BLaER1 (cell line): Measurements from ENCODE around the gene SCFD2.
A peak's percentile ranks its signal among the peaks of the same experiment; 100 is the strongest.
"Not testable (repeated sequence)": the region's sequence is repeated elsewhere in the genome, so short reads cannot be mapped to it uniquely, and the experiment has no call there.

Experiments used
- H3K27ac ChIP-seq: shearing (Covaris generic); formaldehyde crosslinking; 2 replicates; pipeline ENCODE4 v1.8.1; 2022
- H3K27me3 ChIP-seq: shearing (Covaris generic); formaldehyde crosslinking; 2 replicates; pipeline ENCODE4 v1.8.1; 2022
- H3K36me3 ChIP-seq: shearing (Covaris generic); formaldehyde crosslinking; 2 replicates; pipeline ENCODE4 v1.8.1; 2022
- H3K4me1 ChIP-seq: shearing (Covaris generic); formaldehyde crosslinking; 2 replicates; pipeline ENCODE4 v1.8.1; 2022
- H3K4me2 ChIP-seq: shearing (Covaris generic); formaldehyde crosslinking; 2 replicates; pipeline ENCODE4 v1.8.1; 2022
- H3K4me3 ChIP-seq: shearing (Covaris generic); formaldehyde crosslinking; 2 replicates; pipeline ENCODE4 v1.8.1; 2022
- H3K9ac ChIP-seq: shearing (Covaris generic); formaldehyde crosslinking; 2 replicates; pipeline ENCODE4 v1.8.1; 2022
- H3K9me3 ChIP-seq: shearing (Covaris generic); formaldehyde crosslinking; 2 replicates; pipeline ENCODE4 v1.8.1; 2022
- H4K20me1 ChIP-seq: shearing (Covaris generic); formaldehyde crosslinking; 2 replicates; pipeline ENCODE4 v1.8.1; 2022
- Cebpa-rat ChIP-seq: shearing (Covaris generic); IDR thresholded peaks from 2 replicates; pipeline ENCODE4 v1.8.1; 2022

The SCFD2 gene

DNA sequence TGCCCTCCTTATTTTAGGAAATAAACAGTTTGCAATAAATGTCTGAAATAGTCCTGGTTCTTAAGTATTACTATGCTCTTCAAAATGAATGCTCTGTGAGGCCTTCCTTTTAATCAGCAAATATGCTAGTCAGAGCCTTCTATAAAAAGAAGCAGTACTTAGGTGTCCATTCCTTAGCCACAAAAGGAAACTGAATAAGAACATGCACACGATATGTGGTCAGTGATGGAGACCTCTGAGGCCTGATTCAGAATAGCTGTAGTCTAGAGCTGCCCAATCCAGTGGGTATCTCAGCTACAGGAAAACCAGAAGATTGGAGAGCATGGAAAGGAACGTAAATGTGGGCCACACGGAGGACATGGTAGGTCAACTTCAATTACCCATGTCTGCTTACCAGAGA, 361.9 kb downstream of the SCFD2 start:
- H3K27me3 ChIP-seq, result no peaks in the 10 kb centered on the region
- H3K4me3 ChIP-seq, result no peak overlapping the region
- TF ChIP-seq Cebpa-rat, result no peak
- no peak overlapping the region for H3K9ac ChIP-seq
- H3K27ac ChIP-seq, result no peak overlapping the region
- H3K9me3 ChIP-seq, result peaks cover 23% of the 10 kb centered on the region
- H3K4me1 ChIP-seq, result peaks cover 32% of the 10 kb centered on the region
- peaks cover 11% of the 10 kb centered on the region; the same call in 1 of the 2 replicates for H3K36me3 ChIP-seq
- H4K20me1 ChIP-seq, result no peaks in the 10 kb centered on the region
- peak overlapping the region; percentile 71 for H3K4me2 ChIP-seq

GRCh38 chr4:53000560-53000959, 365.3 kb downstream of the SCFD2 start:
- no peaks in the 10 kb centered on the region for H3K9me3 ChIP-seq
- no peak for TF ChIP-seq Cebpa-rat
- peaks cover 24% of the 10 kb centered on the region for H3K4me1 ChIP-seq
- H3K4me2 ChIP-seq, result no peak overlapping the region
- no peaks in the 10 kb centered on the region for H3K27me3 ChIP-seq
- no peaks in the 10 kb centered on the region for H4K20me1 ChIP-seq
- H3K4me3 ChIP-seq, result no peak overlapping the region
- no peak overlapping the region for H3K9ac ChIP-seq
- no peaks in the 10 kb centered on the region for H3K36me3 ChIP-seq
- H3K27ac ChIP-seq, result no peak overlapping the region

DNA sequence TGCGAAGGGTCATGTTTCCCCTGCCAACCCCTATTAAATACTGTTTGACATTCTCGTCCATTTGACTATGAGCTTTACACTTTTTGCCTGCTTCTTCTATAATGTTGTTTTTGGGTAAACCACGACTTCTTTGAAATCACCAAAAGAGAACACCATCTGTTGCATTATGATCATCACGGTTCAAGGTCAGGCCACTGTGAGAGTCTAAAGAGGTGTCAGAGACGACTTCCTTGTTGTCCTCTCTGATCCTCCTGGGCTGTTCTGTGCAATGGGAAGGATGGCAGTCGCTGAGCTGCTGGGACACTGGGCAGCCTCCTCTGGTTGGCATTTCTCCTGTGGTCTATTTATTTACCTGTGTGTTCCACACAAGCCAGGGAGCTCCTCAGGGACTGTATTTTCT, 366.2 kb downstream of the SCFD2 start:
- Histone ChIP-seq H3K9me3 (no peaks in the 10 kb centered on the region), H3K4me1 (peaks cover 14% of the 10 kb centered on the region), H3K36me3 (no peaks in the 10 kb centered on the region), H3K27me3 (no peaks in the 10 kb centered on the region), H3K4me3 (no peak overlapping the region), H4K20me1 (no peaks in the 10 kb centered on the region), H3K9ac (no peak overlapping the region), H3K4me2 (no peak overlapping the region), H3K27ac (no peak overlapping the region)
- TF ChIP-seq Cebpa-rat, result no peak

- H3K4me1 ChIP-seq, result peaks cover 2% of the 10 kb centered on the region
- no peaks in the 10 kb centered on the region for H4K20me1 ChIP-seq
- no peak overlapping the region for H3K27ac ChIP-seq
- peaks cover 10% of the 10 kb centered on the region for H3K9me3 ChIP-seq
- no peak for TF ChIP-seq Cebpa-rat
- 0 out of 2 replicates have a peak, but pooled peaks cover 4% of the 10 kb centered on the region for H3K36me3 ChIP-seq
- H3K9ac ChIP-seq, result no peak overlapping the region
- H3K27me3 ChIP-seq, result no peaks in the 10 kb centered on the region
- H3K4me2 ChIP-seq, result no peak overlapping the region
- H3K4me3 ChIP-seq, result no peak overlapping the region
Observed at GRCh38 chr4:52998413-52998812, 367.4 kb downstream of the SCFD2 start.

DNA sequence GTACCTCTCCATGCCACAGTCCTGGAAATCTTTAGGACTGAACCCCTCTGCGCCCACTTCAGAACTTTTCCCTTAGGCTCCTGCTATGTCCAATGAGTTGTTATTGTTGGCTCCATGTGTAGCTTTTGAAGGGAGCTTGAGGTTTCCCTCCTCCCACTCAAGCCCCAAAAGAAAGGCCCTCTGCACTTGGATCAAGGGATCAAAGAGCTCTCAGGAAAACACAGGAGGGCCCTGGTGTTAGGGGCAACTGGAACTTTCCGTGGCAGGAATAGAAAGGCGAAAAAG, 368.8 kb downstream of the SCFD2 start:
- no peak overlapping the region for H3K27ac ChIP-seq
- H3K4me3 ChIP-seq, result no peak overlapping the region
- H3K36me3 ChIP-seq, result 0 out of 2 replicates have a peak, but pooled peaks cover 4% of the 10 kb centered on the region
- no peaks in the 10 kb centered on the region for H3K4me1 ChIP-seq
- peaks cover 15% of the 10 kb centered on the region for H3K9me3 ChIP-seq
- no peaks in the 10 kb centered on the region for H4K20me1 ChIP-seq
- no peaks in the 10 kb centered on the region for H3K27me3 ChIP-seq
- no peak overlapping the region for H3K9ac ChIP-seq
- H3K4me2 ChIP-seq, result no peak overlapping the region
- TF ChIP-seq Cebpa-rat, result no peak

GRCh38 chr4:52996261-52997131, 369.4 kb downstream of the SCFD2 start:
- Histone ChIP-seq H3K9ac (no peak overlapping the region), H3K4me3 (no peak overlapping the region), H3K4me2 (no peak overlapping the region), H4K20me1 (no peaks in the 10 kb centered on the region), H3K4me1 (no peaks in the 10 kb centered on the region), H3K36me3 (0 out of 2 replicates have a peak, but pooled peaks cover 4% of the 10 kb centered on the region), H3K9me3 (peaks cover 20% of the 10 kb centered on the region), H3K27me3 (no peaks in the 10 kb centered on the region), H3K27ac (no peak overlapping the region)
- no peak for TF ChIP-seq Cebpa-rat

DNA sequence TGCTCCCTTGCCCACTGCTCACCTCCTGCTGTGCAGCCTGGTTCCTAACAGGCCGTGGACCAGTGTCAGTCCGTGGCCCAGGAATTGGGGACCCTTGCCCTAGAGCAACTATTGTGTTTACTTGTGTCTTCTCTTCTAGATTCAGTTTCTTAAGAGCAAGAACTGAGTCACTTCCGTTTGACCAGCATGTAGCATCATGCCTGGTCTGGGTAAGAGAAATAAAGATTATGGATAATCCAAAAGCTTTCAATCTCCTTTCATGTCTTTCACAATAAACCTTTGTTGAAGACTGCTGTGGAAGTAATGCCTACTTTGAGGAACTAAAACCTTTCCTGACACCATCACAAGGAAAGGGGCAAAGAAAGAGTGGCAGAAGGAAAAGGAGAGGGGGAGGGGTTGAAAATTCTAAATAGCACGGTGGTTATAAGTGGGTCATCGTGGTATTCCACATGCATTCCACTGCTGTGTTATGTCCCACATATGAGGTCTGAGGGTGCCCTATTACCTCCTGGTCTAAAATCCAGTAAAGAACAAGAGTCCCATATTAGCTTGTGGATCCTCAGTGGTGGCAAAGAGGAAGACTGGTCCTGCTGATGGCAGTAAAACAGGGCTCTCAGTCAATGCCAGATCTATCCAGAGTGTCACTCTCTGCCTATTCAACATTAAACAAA, 370.4 kb downstream of the SCFD2 start:
- no peak for TF ChIP-seq Cebpa-rat
- 0 out of 2 replicates have a peak, but pooled peaks cover 4% of the 10 kb centered on the region for H3K36me3 ChIP-seq
- peaks cover 23% of the 10 kb centered on the region for H3K9me3 ChIP-seq
- H3K9ac ChIP-seq, result no peak overlapping the region
- H3K27ac ChIP-seq, result no peak overlapping the region
- no peaks in the 10 kb centered on the region for H4K20me1 ChIP-seq
- no peaks in the 10 kb centered on the region for H3K27me3 ChIP-seq
- H3K4me1 ChIP-seq, result no peaks in the 10 kb centered on the region
- no peak overlapping the region for H3K4me2 ChIP-seq
- H3K4me3 ChIP-seq, result no peak overlapping the region

GRCh38 chr4:52994567-52994966, 371.3 kb downstream of the SCFD2 start:
- Histone ChIP-seq H3K27ac (no peak overlapping the region), H3K4me2 (no peak overlapping the region), H3K36me3 (0 out of 2 replicates have a peak, but pooled peaks cover 4% of the 10 kb centered on the region), H3K4me3 (no peak overlapping the region), H4K20me1 (no peaks in the 10 kb centered on the region), H3K4me1 (no peaks in the 10 kb centered on the region), H3K9ac (no peak overlapping the region), H3K27me3 (no peaks in the 10 kb centered on the region), H3K9me3 (peaks cover 23% of the 10 kb centered on the region)
- TF ChIP-seq Cebpa-rat, result no peak

GRCh38 chr4:52993771-52994170, 372.1 kb downstream of the SCFD2 start:
- no peak for TF ChIP-seq Cebpa-rat
- Histone ChIP-seq H3K4me3 (no peak overlapping the region), H3K27ac (no peak overlapping the region), H3K9me3 (peaks cover 23% of the 10 kb centered on the region), H3K4me2 (no peak overlapping the region), H3K27me3 (no peaks in the 10 kb centered on the region), H4K20me1 (no peaks in the 10 kb centered on the region), H3K4me1 (no peaks in the 10 kb centered on the region), H3K9ac (no peak overlapping the region), H3K36me3 (0 out of 2 replicates have a peak, but pooled peaks cover 4% of the 10 kb centered on the region)

GRCh38 chr4:52992551-52992950, 373.3 kb downstream of the SCFD2 start:
- H3K27me3 ChIP-seq, H3K27ac ChIP-seq, H3K4me3 ChIP-seq, H3K4me2 ChIP-seq, H4K20me1 ChIP-seq, H3K36me3 ChIP-seq, H3K9ac ChIP-seq, H3K4me1 ChIP-seq: not testable (repeated sequence)
- peaks cover 23% of the 10 kb centered on the region for H3K9me3 ChIP-seq
